Common myeloid progenitor, CD34-positive (primary cell): Measurements from ENCODE around the gene NAXE.
"Not testable (repeated sequence)": the region's sequence is repeated elsewhere in the genome, so short reads cannot be mapped to it uniquely, and the experiment has no call there.

Source experiments
- CTCF ChIA-PET: fragments of 350-600 bp; sonication (Branson Sonifier 250); formaldehyde crosslinking; loops from one replicate; lab custom pipeline; 2021; ENCODE audit warnings: antibody characterized with exemption; lab: Charles Lee
- POLR2A ChIA-PET: fragments of 350-600 bp; sonication (Branson Sonifier 250); formaldehyde crosslinking; loops from one replicate; lab custom pipeline; 2021; ENCODE audit warnings: antibody characterized with exemption; lab: Charles Lee
- DNase-seq, 3 donors: peaks; one replicate each; pipeline versions ENCODE4 v3.0.0 to v3.0.0-alpha.2; 2013
- H3K27ac ChIP-seq, 2 experiments: 1 replicate in 1 of 2; 2 replicates in 1 of 2; pipeline ENCODE4 v1.7.0; 2013; ENCODE audit warnings: inconsistent platforms in 2 of 2, low read length in 2 of 2, mild to moderate bottlenecking in 2 of 2, low read depth in 1 of 2, moderate library complexity in 1 of 2; ENCODE audit not compliant: severe bottlenecking in 2 of 2, insufficient read depth in 1 of 2, poor library complexity in 1 of 2
- H3K27me3 ChIP-seq, 5 experiments: replicated peaks in 2 of 5; 1 replicate in 3 of 5; 2 replicates in 2 of 5; pipeline versions ENCODE4 v1.6.1 to v1.7.0; 2013; ENCODE audit warnings: low read length in 4 of 5, mild to moderate bottlenecking in 2 of 5, moderate library complexity in 2 of 5, inconsistent platforms in 1 of 5; ENCODE audit not compliant: insufficient read depth in 5 of 5, control insufficient read depth in 4 of 5
- H3K36me3 ChIP-seq, 4 experiments: 1 replicate in 2 of 4; 2 replicates in 2 of 4; pipeline versions ENCODE4 v1.6.1 to v1.7.0; 2013; ENCODE audit warnings: low read length in 3 of 4, control low read depth in 1 of 4, mild to moderate bottlenecking in 1 of 4; ENCODE audit not compliant: control insufficient read depth in 4 of 4, insufficient read depth in 4 of 4
- H3K4me1 ChIP-seq, 4 experiments: 1 replicate in 3 of 4; 2 replicates in 1 of 4; pipeline versions ENCODE4 v1.6.1 to v1.7.1; 2013; ENCODE audit warnings: low read length in 3 of 4, mild to moderate bottlenecking in 3 of 4, control low read depth in 1 of 4, inconsistent platforms in 1 of 4, moderate library complexity in 1 of 4; ENCODE audit not compliant: control insufficient read depth in 4 of 4, insufficient read depth in 4 of 4; ENCODE audit errors: control extremely low read depth in 1 of 4
- H3K4me3 ChIP-seq, 7 experiments: 1 replicate in 4 of 7; 2 replicates in 3 of 7; pipeline versions ENCODE4 v1.5.1 to v1.7.0; 2013; ENCODE audit warnings: mild to moderate bottlenecking in 7 of 7, low read length in 6 of 7, moderate library complexity in 6 of 7, inconsistent platforms in 2 of 7, low read depth in 2 of 7, control low read depth in 1 of 7; ENCODE audit not compliant: insufficient read depth in 4 of 7, control insufficient read depth in 1 of 7; ENCODE audit errors: extremely low read depth in 1 of 7
- H3K9me3 ChIP-seq, 5 experiments: 1 replicate in 4 of 5; 2 replicates in 1 of 5; pipeline versions ENCODE4 v1.6.1 to v1.7.1; 2013; ENCODE audit warnings: low read length in 4 of 5, mild to moderate bottlenecking in 2 of 5, inconsistent platforms in 1 of 5, low read depth in 1 of 5, moderate library complexity in 1 of 5; ENCODE audit not compliant: control insufficient read depth in 4 of 5, insufficient read depth in 2 of 5; ENCODE audit errors: control extremely low read depth in 1 of 5
- WGBS: methylation state at CpG from one replicate; pipeline ENCODE4 v1.1.5; 2013; ENCODE audit not compliant: insufficient coverage; 5-methylcytosine and 5-hydroxymethylcytosine counted together

NAXE gene

DNA sequence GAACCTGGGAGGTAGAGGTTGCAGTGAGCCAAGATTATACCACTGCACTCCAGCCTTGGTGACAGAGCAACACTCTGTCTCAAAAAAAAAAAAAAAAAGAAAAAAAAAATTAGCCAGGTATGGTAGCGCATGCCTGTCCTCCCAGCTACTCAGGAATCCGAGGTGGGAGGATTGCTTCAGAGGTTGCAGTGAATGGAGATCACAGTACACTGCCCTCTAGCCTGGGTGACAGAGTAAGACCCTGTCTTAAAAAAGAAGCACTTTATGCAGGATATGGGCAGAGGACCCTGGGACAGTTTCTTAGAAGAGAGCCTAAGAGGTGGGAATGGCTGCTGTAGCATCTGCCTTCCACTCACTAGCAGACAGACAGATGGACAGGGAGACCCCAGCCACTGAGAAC is 42.2 kb upstream of the NAXE start:
- CTCF ChIA-PET: interaction anchor here (0.9 to 3.7 kb wide), 11 partner anchors 10 to 164 kb away, joined by 3 to 17 read pairs (median 4); partner anchors contain the start of gene MEF2D
- H3K9me3 ChIP-seq: no peaks in the 10 kb centered on the region
- DNase-seq: peak; percentile 19 to 45 (median 42)
- WGBS: 45% methylated on average over 2 of the region's 2 CpGs
- peaks cover 0 to 19% (median 5%) of the 10 kb centered on the region in 4 experiments for H3K4me1 ChIP-seq
- POLR2A ChIA-PET: no interaction called here
- no peak overlapping the region for H3K27ac ChIP-seq
- no peak overlapping the region for H3K4me3 ChIP-seq
- H3K27me3 ChIP-seq: no peaks in the 10 kb centered on the region
- H3K36me3 ChIP-seq: peaks cover 14 to 62% (median 33%) of the 10 kb centered on the region in 4 experiments

DNA sequence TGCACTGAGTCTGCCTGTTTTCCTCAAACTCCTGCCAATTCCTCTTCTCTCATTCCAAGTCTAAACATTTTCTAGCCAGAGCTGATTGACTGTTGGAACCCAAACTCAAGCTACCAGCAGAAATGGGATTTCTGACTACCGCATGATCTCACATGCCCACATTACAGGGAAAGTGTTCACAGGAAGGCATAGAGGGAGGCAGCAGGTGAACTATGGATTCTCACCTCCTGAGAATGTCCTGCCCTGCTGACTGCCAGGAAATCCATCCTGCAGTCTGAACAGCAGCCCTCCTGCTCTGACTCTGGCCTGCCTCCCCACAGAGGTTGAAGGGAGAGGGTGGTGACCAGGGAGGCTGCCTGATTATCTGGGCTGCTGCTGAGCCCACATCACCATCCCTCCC is 41.7 kb upstream of the NAXE start:
- ChIA-PET POLR2A (no interaction called here), CTCF (interaction anchor here (0.9 to 3.7 kb wide), 12 partner anchors 10 to 164 kb away, joined by 3 to 17 read pairs (median 4); partner anchors contain the start of gene MEF2D)
- DNase-seq: no peak
- Histone ChIP-seq H3K36me3 (peaks cover 14 to 63% (median 32%) of the 10 kb centered on the region in 4 experiments), H3K27ac (no peak overlapping the region), H3K4me3 (no peak overlapping the region), H3K9me3 (no peaks in the 10 kb centered on the region), H3K4me1 (peaks cover 0 to 19% (median 5%) of the 10 kb centered on the region in 4 experiments), H3K27me3 (no peaks in the 10 kb centered on the region)
- 100% methylated on average over 1 of the region's 1 CpG for WGBS

DNA sequence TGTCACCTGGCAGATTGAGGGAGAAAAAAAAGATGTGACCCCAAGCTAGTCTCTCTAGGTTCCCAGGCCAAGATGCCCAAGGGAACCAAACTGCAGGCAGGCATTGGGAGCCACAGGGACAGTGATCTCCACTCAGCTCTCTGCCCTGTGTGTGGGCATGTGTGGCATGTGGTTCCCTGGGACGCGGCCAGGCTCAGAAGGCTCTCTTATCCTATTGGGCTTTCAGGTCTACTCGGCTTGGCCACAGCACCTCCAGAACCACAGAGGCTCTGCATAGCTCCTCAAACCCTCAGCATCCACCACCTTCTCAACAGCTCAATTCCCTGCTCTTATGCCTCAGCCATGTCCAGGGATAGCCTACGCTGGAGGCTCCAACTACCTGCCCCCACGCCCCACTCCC is 41.2 kb upstream of the NAXE start:
- ChIA-PET CTCF (interaction anchor here (1.0 to 3.7 kb wide), 9 partner anchors 9 to 165 kb away, joined by 3 to 17 read pairs (median 5); partner anchors contain the start of gene MEF2D), POLR2A (no interaction called here)
- H3K36me3 ChIP-seq: peaks cover 14 to 63% (median 35%) of the 10 kb centered on the region in 4 experiments
- H3K4me1 ChIP-seq: peaks cover 0 to 19% (median 5%) of the 10 kb centered on the region in 4 experiments
- H3K27me3 ChIP-seq: no peaks in the 10 kb centered on the region
- DNase-seq: no peak
- no peak overlapping the region for H3K27ac ChIP-seq
- H3K9me3 ChIP-seq: no peaks in the 10 kb centered on the region
- no peak overlapping the region for H3K4me3 ChIP-seq
- 100% methylated on average over 5 of the region's 5 CpGs for WGBS

DNA sequence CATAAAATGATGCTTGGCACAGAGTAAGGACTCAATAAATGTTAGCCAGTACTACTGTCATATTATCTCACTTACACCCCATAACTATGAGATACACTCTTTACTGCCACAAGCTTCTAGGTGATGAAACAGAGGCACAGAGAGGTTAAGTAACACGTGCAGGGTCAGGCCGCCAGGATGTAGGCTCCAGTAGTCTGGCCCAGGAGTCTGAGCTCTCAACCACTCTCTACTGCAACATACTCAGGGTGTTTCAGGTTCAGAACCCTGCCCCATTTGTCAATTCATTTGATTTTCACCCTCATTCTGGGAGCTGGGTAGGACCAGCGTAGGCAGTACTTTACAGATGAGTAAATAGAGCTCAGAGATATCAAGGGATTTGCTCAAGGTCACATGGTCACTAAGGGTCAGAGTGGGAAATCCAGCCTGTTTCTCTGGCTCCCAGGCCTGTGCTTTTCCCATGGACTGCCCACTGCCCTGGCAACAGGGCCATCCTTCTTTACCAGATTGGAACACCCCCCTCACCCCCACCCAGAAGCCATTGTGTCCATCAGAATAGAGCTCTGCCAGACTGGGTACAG is 40.4 kb upstream of the NAXE start:
- CTCF ChIA-PET: interaction anchor here (0.8 to 2.8 kb wide), 7 partner anchors 8 to 81 kb away, joined by 3 to 9 read pairs (median 5); partner anchors contain the start of gene MEF2D
- POLR2A ChIA-PET: no interaction called here
- Histone ChIP-seq H3K4me1 (peaks cover 0 to 19% (median 5%) of the 10 kb centered on the region in 4 experiments), H3K36me3 (peaks cover 14 to 63% (median 41%) of the 10 kb centered on the region in 4 experiments), H3K4me3 (no peak overlapping the region), H3K27me3 (no peaks in the 10 kb centered on the region), H3K27ac (no peak overlapping the region), H3K9me3 (no peaks in the 10 kb centered on the region)
- 86% methylated on average over 3 of the region's 3 CpGs for WGBS
- no peak for DNase-seq

DNA sequence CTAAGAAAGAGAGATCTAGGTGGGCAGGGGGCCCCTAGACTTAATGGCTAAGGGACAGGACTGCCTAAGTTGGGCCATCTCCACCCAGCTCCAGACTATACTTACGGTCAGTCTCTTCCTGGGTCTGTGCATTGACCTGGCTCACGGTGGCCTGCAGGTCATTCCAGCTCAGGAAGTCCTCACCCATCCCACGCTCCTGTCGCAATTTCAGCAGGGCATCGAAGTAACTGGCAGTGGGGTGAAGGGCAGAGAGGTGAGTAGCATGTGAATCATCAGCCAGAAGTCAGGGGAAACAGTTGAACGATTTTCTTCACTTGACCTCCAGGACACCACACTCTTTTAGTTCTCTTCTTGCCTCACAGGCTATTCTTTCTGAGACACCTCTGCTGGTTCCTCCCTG is 39.7 kb upstream of the NAXE start:
- 96% methylated on average over 4 of the region's 6 CpGs for WGBS
- H3K27me3 ChIP-seq: no peaks in the 10 kb centered on the region
- CTCF ChIA-PET: interaction anchor here (0.8 to 2.4 kb wide), 6 partner anchors 11 to 71 kb away, joined by 3 to 8 read pairs (median 5); partner anchors contain the start of gene MEF2D
- H3K9me3 ChIP-seq: no peaks in the 10 kb centered on the region
- DNase-seq: no peak
- H3K4me3 ChIP-seq: no peak overlapping the region
- H3K27ac ChIP-seq: no peak overlapping the region
- H3K36me3 ChIP-seq: peaks cover 11 to 61% (median 41%) of the 10 kb centered on the region in 4 experiments
- POLR2A ChIA-PET: no interaction called here
- peaks cover 0 to 19% (median 5%) of the 10 kb centered on the region in 4 experiments for H3K4me1 ChIP-seq

DNA sequence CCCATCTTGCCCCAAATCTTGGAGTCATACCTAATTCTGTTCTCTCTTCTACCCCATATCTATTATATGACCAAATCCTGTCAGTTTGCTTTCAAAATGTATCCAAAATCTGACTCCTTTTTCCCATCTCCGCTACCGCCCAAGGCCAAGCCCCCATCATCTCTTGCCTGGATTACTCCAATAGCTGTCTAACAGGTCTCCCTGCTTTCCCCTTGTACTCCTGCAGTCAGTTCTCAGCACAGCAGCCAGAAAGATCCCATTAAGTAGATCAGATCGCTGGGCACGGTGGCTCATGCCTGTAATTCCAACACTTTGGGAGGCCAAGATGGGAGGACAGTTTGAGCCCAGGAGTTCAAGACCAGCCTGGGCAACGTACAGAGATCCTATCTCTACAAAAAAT is 39.1 kb upstream of the NAXE start:
- H3K27ac ChIP-seq: no peak overlapping the region
- POLR2A ChIA-PET: no interaction called here
- H3K4me1 ChIP-seq: peaks cover 0 to 19% (median 5%) of the 10 kb centered on the region in 4 experiments
- H3K9me3 ChIP-seq: no peaks in the 10 kb centered on the region
- no peaks in the 10 kb centered on the region for H3K27me3 ChIP-seq
- H3K4me3 ChIP-seq: no peak overlapping the region
- CTCF ChIA-PET: interaction anchor here (1.3 to 1.6 kb wide), 3 partner anchors 28 to 67 kb away, joined by 4 to 5 read pairs (median 5); partner anchors contain the start of gene MEF2D
- WGBS: 76% methylated on average over 5 of the region's 5 CpGs
- peaks cover 10 to 57% (median 38%) of the 10 kb centered on the region in 4 experiments for H3K36me3 ChIP-seq
- no peak for DNase-seq

DNA sequence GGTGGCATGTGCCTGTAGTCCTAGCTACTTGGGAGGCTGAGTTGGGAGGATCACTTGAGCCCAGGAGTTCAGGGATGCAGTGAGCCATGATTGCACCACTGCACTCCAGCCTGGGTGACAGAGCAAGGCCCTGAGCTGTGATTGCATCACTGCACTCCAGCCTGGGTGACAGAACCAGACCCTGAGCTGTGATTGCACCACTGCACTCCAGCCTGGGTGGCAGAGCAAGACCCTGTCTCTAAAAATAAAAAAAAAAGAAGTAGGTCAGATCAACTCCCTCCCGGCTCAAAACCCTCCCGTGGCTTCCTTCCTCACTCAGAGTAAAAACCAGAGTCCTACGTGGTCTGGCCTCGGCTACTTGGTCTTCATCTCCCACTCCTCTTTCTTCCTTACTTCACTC is 38.6 kb upstream of the NAXE start:
- POLR2A ChIA-PET: not testable (repeated sequence)

More for the DNA sequence above, 38.6 kb upstream of the NAXE start:
- Histone ChIP-seq H3K36me3 (peaks cover 9 to 53% (median 34%) of the 10 kb centered on the region in 4 experiments), H3K4me1 (peaks cover 0 to 19% (median 5%) of the 10 kb centered on the region in 4 experiments)
- CTCF ChIA-PET: interaction anchor here (1.6 kb wide), 1 partner anchor 67 kb away, joined by 5 read pairs; no protein-coding TSS in a partner anchor
- H3K27ac ChIP-seq, H3K27me3 ChIP-seq, H3K9me3 ChIP-seq, H3K4me3 ChIP-seq: not testable (repeated sequence)
- DNase-seq: peak; percentile 1 to 42 (median 36)
- whole genome bisulfite sequencing: 0% methylated on average over 4 of the region's 4 CpGs
